Activated CD8-positive, alpha-beta T cell treated with anti-CD3 and anti-CD28 coated beads for 36 hours (primary cell): ENCODE measurements around the gene JPT1. TPM values are rescaled to one million over a fixed set of nuclear protein-coding genes. Genes with fewer than 3 reads are reported as not detected.

ENCODE experiments used
- ATAC-seq: fragments of 200-7000 bp; cut with Tn5 transposase; one replicate; pipeline ENCODE4 v1.10.0; 2021; ENCODE audit warnings: mild to moderate bottlenecking, moderate library complexity
- CTCF ChIA-PET: fragments of 350-600 bp; sonication (Branson Sonifier 250); formaldehyde crosslinking; loops from one replicate; lab custom pipeline; 2021; ENCODE audit warnings: antibody characterized with exemption; lab: Charles Lee
- POLR2A ChIA-PET: fragments of 350-600 bp; sonication (Branson Sonifier 250); formaldehyde crosslinking; loops from one replicate; lab custom pipeline; 2021; ENCODE audit warnings: antibody characterized with exemption; lab: Charles Lee
- DNase-seq: peaks from one replicate; pipeline ENCODE4 v3.0.0-alpha.2; 2020
- H3K27ac Mint-ChIP-seq: one replicate; pipeline ENCODE4 v1.8.0; 2021; ENCODE audit warnings: mild to moderate bottlenecking, mixed read lengths
- H3K27me3 Mint-ChIP-seq: one replicate; pipeline ENCODE4 v1.8.0; 2021; ENCODE audit warnings: mixed read lengths
- H3K36me3 Mint-ChIP-seq: one replicate; pipeline ENCODE4 v1.8.0; 2021; ENCODE audit warnings: low read depth, mixed read lengths
- H3K4me1 Mint-ChIP-seq: one replicate; pipeline ENCODE4 v1.8.0; 2021; ENCODE audit warnings: low read depth, mixed read lengths
- H3K4me3 Mint-ChIP-seq: one replicate; pipeline ENCODE4 v1.8.0; 2021; ENCODE audit warnings: mild to moderate bottlenecking, moderate library complexity, mixed read lengths
- H3K9me3 Mint-ChIP-seq: one replicate; pipeline ENCODE4 v1.8.0; 2021; ENCODE audit warnings: mixed read lengths
- CTCF ChIP-seq: fragments of 200-600 bp; IDR thresholded peaks from one replicate; pipeline ENCODE4 v1.8.0; 2022; ENCODE audit warnings: antibody characterized with exemption, mild to moderate bottlenecking
- intact Hi-C: fragments of 100-400 bp; cut with micrococcal nuclease; formaldehyde crosslinking; loops from one replicate; pipeline ENCODE4 v1.10.0; 2022
- total RNA-seq, 2 experiments: library from RNA; stranded (reverse); gene quantifications; one replicate each; pipeline ENCODE4 v1.2.3, GENCODE V29; 2021

The JPT1 gene
- total RNA-seq, 2 experiments from 2014 or later = 203 to 208 TPM

GRCh38 chr17:75109407-75110233, 44.7 kb downstream of the JPT1 start, which contains the start of gene ARMC7:
Gene ARMC7 (plus strand): TSS chr17:75109969. CDS start chr17:75110289, 320 bp downstream.
- H3K4me1 Mint-ChIP-seq = peaks cover 32% of the 10 kb centered on the region
- no peaks in the 10 kb centered on the region for H3K9me3 Mint-ChIP-seq
- ChIA-PET POLR2A (interaction anchor here (0.6 to 1.6 kb wide), 10 partner anchors 15 to 153 kb away, joined by 3 to 8 read pairs (median 4); partner anchors contain the start of genes MRPS7 and SLC16A5), CTCF (interaction anchor here (0.6 to 1.6 kb wide), 5 partner anchors 22 to 149 kb away, joined by 3 to 5 read pairs (median 3); partner anchors contain the start of gene NT5C)
- no peak for TF ChIP-seq CTCF
- H3K36me3 Mint-ChIP-seq = peaks cover 8% of the 10 kb centered on the region
- intact Hi-C loops = loop anchor here (5.0 to 10.0 kb wide), 2 partner anchors 65 to 93 kb away; no protein-coding TSS in a partner anchor
- H3K27me3 Mint-ChIP-seq = no peaks in the 10 kb centered on the region
- H3K27ac Mint-ChIP-seq = peak within 1 kb of the TSS; percentile 90
- DNase-seq = peak; percentile 91
- H3K4me3 Mint-ChIP-seq = peak within 1 kb of the TSS; percentile 87
- ATAC-seq = peak; percentile 84

DNA sequence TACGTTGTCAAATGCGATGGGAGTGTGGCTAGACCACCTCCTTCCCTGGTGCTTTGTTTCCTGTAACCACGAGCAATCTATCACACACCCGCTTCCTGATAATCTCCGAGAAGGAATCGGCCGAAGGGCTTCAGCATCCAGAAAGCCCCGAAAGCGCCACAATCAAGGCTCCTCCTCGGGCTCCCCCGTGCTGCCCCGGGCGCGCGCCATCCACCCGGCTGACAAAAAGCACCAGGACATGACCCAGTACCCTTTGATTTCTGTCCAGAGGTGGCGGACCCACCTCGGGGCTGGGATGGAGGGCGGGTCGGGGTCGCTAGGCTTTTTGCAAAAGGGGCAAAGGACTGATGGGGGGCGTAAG, 45.3 kb downstream of the JPT1 start:
- Mint-ChIP-seq H3K9me3 (no peaks in the 10 kb centered on the region), H3K4me1 (peaks cover 26% of the 10 kb centered on the region), H3K36me3 (peaks cover 8% of the 10 kb centered on the region), H3K27ac (peak overlapping the region; percentile 24), H3K27me3 (no peaks in the 10 kb centered on the region), H3K4me3 (peak overlapping the region; percentile 87)
- no peak for TF ChIP-seq CTCF
- ATAC-seq (peak; percentile 15), DNase-seq (peak; percentile 40)
- POLR2A ChIA-PET = interaction anchor here (1.0 to 1.6 kb wide), 7 partner anchors 15 to 153 kb away, joined by 3 to 8 read pairs (median 4); partner anchors contain the start of genes MRPS7 and SLC16A5
- intact Hi-C loops = no loop called here
- CTCF ChIA-PET = interaction anchor here (0.6 to 1.6 kb wide), 3 partner anchors 22 to 93 kb away, joined by 3 to 5 read pairs (median 4); partner anchors contain the start of gene NT5C

DNA sequence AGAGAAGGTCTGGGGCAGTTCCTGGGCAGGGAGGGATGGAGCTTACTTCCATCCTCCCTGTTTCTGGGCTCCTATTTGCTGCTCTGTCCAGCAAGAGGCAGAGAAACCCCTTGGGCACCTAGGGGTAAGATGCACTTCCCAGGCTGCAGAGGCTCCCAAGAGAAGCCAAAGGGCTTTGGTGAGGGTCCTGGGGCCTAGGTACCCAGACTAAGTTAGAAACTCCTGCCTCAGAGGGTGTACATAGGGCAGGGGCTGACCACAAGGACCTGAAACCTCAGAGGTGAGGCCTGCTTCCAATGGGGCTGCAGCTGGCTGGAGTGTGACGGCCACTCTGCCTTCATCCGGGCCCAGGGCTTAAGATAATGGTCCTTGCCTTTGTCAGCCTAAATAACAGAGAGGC, 46.1 kb downstream of the JPT1 start:
- POLR2A ChIA-PET = interaction anchor here (0.6 to 1.0 kb wide), 2 partner anchors 42 to 99 kb away, joined by 3 read pairs; no protein-coding TSS in a partner anchor

DNA sequence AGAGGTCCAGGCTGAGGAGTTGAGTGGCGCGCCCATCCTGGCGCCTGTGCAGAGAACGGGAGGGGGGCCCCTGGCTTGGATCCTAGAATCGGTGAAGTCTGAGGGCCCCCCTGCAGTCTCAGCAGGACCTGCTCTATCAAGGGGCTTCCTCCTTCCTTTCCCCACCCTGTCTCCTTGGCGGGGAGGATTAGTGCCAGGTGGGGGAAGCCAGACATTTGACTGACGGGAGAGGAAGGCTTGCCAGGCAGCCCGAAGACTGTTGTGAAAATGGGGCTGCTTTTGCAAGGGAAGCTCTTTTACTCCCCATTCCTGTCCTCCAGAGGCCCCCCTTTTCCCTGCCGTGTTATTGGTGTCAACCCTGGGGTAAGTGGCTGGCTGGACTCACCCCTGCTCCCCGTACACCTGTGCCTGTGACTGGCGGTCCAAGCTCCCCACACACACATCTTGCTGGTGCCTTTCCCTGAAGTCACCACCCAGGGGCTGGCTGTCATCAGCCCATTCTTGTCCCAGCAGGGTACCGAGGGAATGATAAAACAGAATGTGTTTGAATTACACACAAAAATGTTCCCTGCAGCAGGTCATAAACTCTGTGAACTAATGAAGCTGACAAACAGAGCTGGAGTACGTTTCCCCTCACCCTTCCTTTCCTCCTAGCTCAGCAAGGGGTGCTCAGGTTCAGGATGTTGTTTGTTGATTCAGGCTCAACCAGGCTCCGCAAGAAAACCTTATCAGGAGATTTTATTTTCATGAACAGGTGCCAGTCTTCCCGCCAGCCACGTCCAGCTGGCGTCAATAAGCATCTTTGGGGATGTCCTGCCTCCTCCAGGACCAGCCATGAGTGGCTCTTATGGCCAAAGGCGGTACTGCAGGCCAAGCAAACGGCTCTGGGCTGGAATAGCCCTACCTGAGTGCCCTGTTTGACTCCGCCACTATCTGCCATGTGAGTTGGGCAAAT, 48.9 kb downstream of the JPT1 start:
- CTCF ChIA-PET = interaction anchor here (0.9 to 3.8 kb wide), 21 partner anchors 9 to 149 kb away, joined by 3 to 38 read pairs (median 5); partner anchors contain the start of genes NT5C and SLC16A5
- Mint-ChIP-seq H3K4me3 (no peak overlapping the region), H3K27me3 (no peaks in the 10 kb centered on the region), H3K4me1 (peaks cover 9% of the 10 kb centered on the region), H3K36me3 (no peaks in the 10 kb centered on the region), H3K27ac (no peak overlapping the region), H3K9me3 (no peaks in the 10 kb centered on the region)
- ATAC-seq (peak; percentile 32), DNase-seq (peak; percentile 52)
- intact Hi-C loops = no loop called here
- POLR2A ChIA-PET = interaction anchor here (0.6 to 1.2 kb wide), 5 partner anchors 8 to 93 kb away, joined by 3 to 4 read pairs (median 3); partner anchors contain the start of gene MRPL58
- TF ChIP-seq CTCF = peak; percentile 63

More for the DNA sequence above, 46.1 kb downstream of the JPT1 start:
- Mint-ChIP-seq H3K36me3 (peaks cover 7% of the 10 kb centered on the region), H3K4me3 (peak overlapping the region; percentile 87), H3K9me3 (no peaks in the 10 kb centered on the region), H3K27me3 (no peaks in the 10 kb centered on the region), H3K4me1 (peaks cover 21% of the 10 kb centered on the region), H3K27ac (no peak overlapping the region)
- DNase-seq (no peak), ATAC-seq (no peak)
- intact Hi-C loops = no loop called here
- CTCF ChIA-PET = interaction anchor here (1.6 kb wide), 2 partner anchors 94 to 146 kb away, joined by 4 to 6 read pairs; no protein-coding TSS in a partner anchor
- TF ChIP-seq CTCF = no peak
